Measurements from ENCODE around the gene CHI3L2. TPM values are rescaled to one million over a fixed set of nuclear protein-coding genes. Genes with fewer than 3 reads are reported as not detected.

CHI3L2 gene
- total and polyA plus RNA-seq, 2 experiments from 2014 or later, result 0.68 TPM; not detected in 1

DNA sequence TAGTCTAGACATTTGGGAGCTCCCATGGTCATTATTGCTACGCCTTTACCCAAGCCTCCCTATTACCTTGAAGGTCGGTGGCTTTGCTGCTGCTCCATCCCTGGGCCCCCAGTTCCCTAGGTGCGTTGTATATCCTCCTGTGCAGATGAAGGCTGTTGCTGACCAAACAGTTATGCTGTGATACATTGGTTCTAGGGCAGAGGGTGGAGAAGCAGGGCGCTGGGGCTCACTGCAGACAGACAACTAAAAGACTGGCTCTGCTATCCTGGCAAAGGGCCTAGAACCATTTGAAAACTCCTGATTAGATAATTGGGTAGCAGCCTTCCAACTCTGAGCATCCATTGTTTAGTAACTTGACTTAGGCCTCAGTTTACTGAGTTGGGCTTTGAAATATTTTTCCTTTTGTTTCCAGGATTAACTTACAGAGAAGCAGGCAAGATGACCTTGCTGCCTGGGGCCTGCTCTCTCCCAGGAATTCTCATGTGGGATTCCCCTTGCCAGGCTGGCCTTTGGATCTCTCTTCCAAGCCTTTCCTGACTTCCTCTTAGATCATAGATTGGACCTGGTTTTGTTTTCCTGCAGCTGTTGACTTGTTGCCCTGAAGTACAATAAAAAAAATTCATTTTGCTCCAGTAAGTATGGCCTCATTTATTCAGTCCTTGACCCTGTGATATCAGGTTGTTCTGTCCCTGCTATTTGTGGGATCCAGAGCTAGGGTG, 15.5 kb downstream of the CHI3L2 start:
- H3K9me2 ChIP-seq (ENCODE audit: insufficient read depth), result peaks cover 29% of the 10 kb centered on the region
- no peaks in the 10 kb centered on the region for H4K20me1 ChIP-seq (replicated peaks; ENCODE audit: insufficient read depth)
- TF ChIP-seq ZNF331 (CRISPR knock-in tag; IDR thresholded peaks at IDR 0.05; ENCODE audit: low read depth) (no peak), STAT1 (IDR thresholded peaks at IDR 0.05; ENCODE audit: unreplicated experiment) (no peak), REST (IDR thresholded peaks at IDR 0.05; ENCODE audit: unreplicated experiment) (no peak), NANOG (IDR thresholded peaks at IDR 0.05; ENCODE audit: borderline replicate concordance) (no peak), ZNF114 (CRISPR knock-in tag; IDR thresholded peaks at IDR 0.05) (no peak), EZH2phosphoT487 (IDR thresholded peaks at IDR 0.05; ENCODE audit: unreplicated experiment) (no peak), CTCF (conservative IDR thresholded peaks at IDR 0.05; ENCODE audit: low read depth in 2 of 2) (no peak)
- no peak overlapping the region for H3K4me2 ChIP-seq
- Mint-ChIP-seq H3K4me1 (peaks cover under 1% of the 10 kb centered on the region; the same call in 2 of the 3 replicates), H3K4me3 (no peak overlapping the region), H3K36me3 (ENCODE audit: low read depth) (no peaks in the 10 kb centered on the region), H3K27me3 (ENCODE audit: insufficient read depth, low read depth, poor library complexity) (peaks cover 3% of the 10 kb centered on the region), H3K27ac (no peak overlapping the region), H3K9me3 (no peaks in the 10 kb centered on the region)
- no peaks in the 10 kb centered on the region for H3K36me3 ChIP-seq (ENCODE audit: insufficient read depth)
- ATAC-seq (no peak), DNase-seq (ENCODE audit: low spot score) (no peak)
- H2AFZ ChIP-seq, result no peak overlapping the region
- no peaks in the 10 kb centered on the region for H3K79me2 ChIP-seq (replicated peaks; ENCODE audit: insufficient read depth)
- no peaks in the 10 kb centered on the region for H3K4me1 ChIP-seq (ENCODE audit: insufficient read depth)
- no peak overlapping the region for H3K27ac ChIP-seq (ENCODE audit: low read depth)
- H3K4me3 ChIP-seq, result no peak overlapping the region
- no peaks in the 10 kb centered on the region for H3F3A ChIP-seq (replicated peaks; ENCODE audit: low read depth)
- H3K27me3 ChIP-seq (ENCODE audit: insufficient read depth), result no peaks in the 10 kb centered on the region

- H3K4me1 ChIP-seq (ENCODE audit: insufficient read depth), result no peaks in the 10 kb centered on the region
- Mint-ChIP-seq H3K4me3 (no peak overlapping the region), H3K27ac (no peak overlapping the region), H3K36me3 (ENCODE audit: low read depth) (no peaks in the 10 kb centered on the region), H3K4me1 (no peaks in the 10 kb centered on the region), H3K27me3 (ENCODE audit: insufficient read depth, low read depth, poor library complexity) (peaks cover 3% of the 10 kb centered on the region), H3K9me3 (no peaks in the 10 kb centered on the region; the same call in 2 of the 3 replicates)
- no peaks in the 10 kb centered on the region for H3K27me3 ChIP-seq (ENCODE audit: insufficient read depth)
- DNase-seq (ENCODE audit: low spot score) (no peak), ATAC-seq (no peak)
- no peak overlapping the region for H3K27ac ChIP-seq (ENCODE audit: low read depth)
- no peak overlapping the region for H2AFZ ChIP-seq
- H3K36me3 ChIP-seq (ENCODE audit: insufficient read depth), result no peaks in the 10 kb centered on the region
- no peaks in the 10 kb centered on the region for H3K79me2 ChIP-seq (replicated peaks; ENCODE audit: insufficient read depth)
- peaks cover 11% of the 10 kb centered on the region; the same call in 1 of the 2 replicates for H3K9me2 ChIP-seq (ENCODE audit: insufficient read depth)
- H4K20me1 ChIP-seq (replicated peaks; ENCODE audit: insufficient read depth), result no peaks in the 10 kb centered on the region
- H3K4me3 ChIP-seq, result no peak overlapping the region
- H3F3A ChIP-seq (replicated peaks; ENCODE audit: low read depth), result no peaks in the 10 kb centered on the region
- H3K4me2 ChIP-seq, result no peak overlapping the region
- TF ChIP-seq ZNF114 (CRISPR knock-in tag; IDR thresholded peaks at IDR 0.05) (no peak), POLR2AphosphoS5 (IDR thresholded peaks at IDR 0.05; ENCODE audit: low read depth) (no peak), ZNF331 (CRISPR knock-in tag; IDR thresholded peaks at IDR 0.05; ENCODE audit: low read depth) (no peak), EZH2phosphoT487 (IDR thresholded peaks at IDR 0.05; ENCODE audit: unreplicated experiment) (no peak), JUNB (IDR thresholded peaks at IDR 0.05; ENCODE audit: unreplicated experiment) (no peak)
- TF ChIP-seq, protein P1, sequence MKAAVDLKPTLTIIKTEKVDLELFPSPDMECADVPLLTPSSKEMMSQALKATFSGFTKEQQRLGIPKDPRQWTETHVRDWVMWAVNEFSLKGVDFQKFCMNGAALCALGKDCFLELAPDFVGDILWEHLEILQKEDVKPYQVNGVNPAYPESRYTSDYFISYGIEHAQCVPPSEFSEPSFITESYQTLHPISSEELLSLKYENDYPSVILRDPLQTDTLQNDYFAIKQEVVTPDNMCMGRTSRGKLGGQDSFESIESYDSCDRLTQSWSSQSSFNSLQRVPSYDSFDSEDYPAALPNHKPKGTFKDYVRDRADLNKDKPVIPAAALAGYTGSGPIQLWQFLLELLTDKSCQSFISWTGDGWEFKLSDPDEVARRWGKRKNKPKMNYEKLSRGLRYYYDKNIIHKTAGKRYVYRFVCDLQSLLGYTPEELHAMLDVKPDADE (IDR thresholded peaks at IDR 0.05), result no peak
Observed at GRCh38 chr1:111247125-111247838, 19.8 kb downstream of the CHI3L2 start.

Data from GM23338 (cell line).